Measurements from ENCODE around the gene CHADL.
"Not testable (repeated sequence)": the region's sequence is repeated elsewhere in the genome, so short reads cannot be mapped to it uniquely, and the experiment has no call there.

CHADL gene

GRCh38 chr22:41201141-41201540, 39.6 kb downstream of the CHADL start:
- H3K36me3 ChIP-seq (ENCODE audit: insufficient read depth, low read length), result no peaks in the 10 kb centered on the region
- no peaks in the 10 kb centered on the region for H3K4me1 ChIP-seq (ENCODE audit: insufficient read depth, low read length)

GRCh38 chr22:41198027-41198580, 42.6 kb downstream of the CHADL start:
- no peaks in the 10 kb centered on the region for H3K36me3 ChIP-seq (ENCODE audit: insufficient read depth, low read length)
- no peaks in the 10 kb centered on the region for H3K4me1 ChIP-seq (ENCODE audit: insufficient read depth, low read length)
- no peaks in the 10 kb centered on the region for H3K9me3 ChIP-seq (ENCODE audit: control insufficient read depth, insufficient read depth, low read length)
- H3K9ac ChIP-seq (ENCODE audit: low read depth, low read length), result peak overlapping the region; percentile 89

More at GRCh38 chr22:41201141-41201540, 39.6 kb downstream of the CHADL start:
- Histone ChIP-seq H3K9me3 (ENCODE audit: control insufficient read depth, insufficient read depth, low read length) (no peaks in the 10 kb centered on the region), H3K9ac (ENCODE audit: low read depth, low read length) (no peak overlapping the region)

- H3K9ac ChIP-seq (ENCODE audit: low read depth, low read length), result peak overlapping the region; percentile 89
- no peaks in the 10 kb centered on the region for H3K9me3 ChIP-seq (ENCODE audit: control insufficient read depth, insufficient read depth, low read length)
Measured at GRCh38 chr22:41197038-41197972, 43.4 kb downstream of the CHADL start.

GRCh38 chr22:41193829-41194228, 46.9 kb downstream of the CHADL start:
- Histone ChIP-seq H3K36me3 (ENCODE audit: insufficient read depth, low read length) (no peaks in the 10 kb centered on the region), H3K4me1 (ENCODE audit: insufficient read depth, low read length) (no peaks in the 10 kb centered on the region), H3K9ac (ENCODE audit: low read depth, low read length) (no peak overlapping the region), H3K9me3 (ENCODE audit: control insufficient read depth, insufficient read depth, low read length) (no peaks in the 10 kb centered on the region)

More at GRCh38 chr22:41197038-41197972, 43.4 kb downstream of the CHADL start:
- Histone ChIP-seq H3K36me3 (ENCODE audit: insufficient read depth, low read length) (no peaks in the 10 kb centered on the region), H3K4me1 (ENCODE audit: insufficient read depth, low read length) (no peaks in the 10 kb centered on the region)

GRCh38 chr22:41191467-41191866, 49.3 kb downstream of the CHADL start:
- no peaks in the 10 kb centered on the region for H3K36me3 ChIP-seq (ENCODE audit: insufficient read depth, low read length)
- H3K9me3 ChIP-seq (ENCODE audit: control insufficient read depth, insufficient read depth, low read length), result no peaks in the 10 kb centered on the region
- no peak overlapping the region for H3K9ac ChIP-seq (ENCODE audit: low read depth, low read length)
- H3K4me1 ChIP-seq (ENCODE audit: insufficient read depth, low read length), result no peaks in the 10 kb centered on the region

GRCh38 chr22:41184679-41185078, 56.1 kb downstream of the CHADL start:
- no peaks in the 10 kb centered on the region for H3K36me3 ChIP-seq (ENCODE audit: insufficient read depth, low read length)
- H3K9me3 ChIP-seq (ENCODE audit: control insufficient read depth, insufficient read depth, low read length), result no peaks in the 10 kb centered on the region
- H3K9ac ChIP-seq (ENCODE audit: low read depth, low read length), result no peak overlapping the region
- peaks cover 8% of the 10 kb centered on the region; the same call in 1 of the 2 replicates for H3K4me1 ChIP-seq (ENCODE audit: insufficient read depth, low read length)

- H3K4me1 ChIP-seq (ENCODE audit: insufficient read depth, low read length), result peaks cover 8% of the 10 kb centered on the region; the same call in 1 of the 2 replicates
- peaks cover 6% of the 10 kb centered on the region for H3K36me3 ChIP-seq (ENCODE audit: insufficient read depth, low read length)
- no peak overlapping the region for H3K9ac ChIP-seq (ENCODE audit: low read depth, low read length)
- no peaks in the 10 kb centered on the region for H3K9me3 ChIP-seq (ENCODE audit: control insufficient read depth, insufficient read depth, low read length)
Measured at GRCh38 chr22:41181349-41182241, 59.1 kb downstream of the CHADL start.

GRCh38 chr22:41180926-41181325, 59.8 kb downstream of the CHADL start:
- Histone ChIP-seq H3K9me3 (ENCODE audit: control insufficient read depth, insufficient read depth, low read length) (no peaks in the 10 kb centered on the region), H3K36me3 (ENCODE audit: insufficient read depth, low read length) (peaks cover 11% of the 10 kb centered on the region), H3K4me1 (ENCODE audit: insufficient read depth, low read length) (peaks cover 8% of the 10 kb centered on the region; the same call in 1 of the 2 replicates), H3K9ac (ENCODE audit: low read depth, low read length) (no peak overlapping the region)

- H3K36me3 ChIP-seq (ENCODE audit: insufficient read depth, low read length), result peaks cover 16% of the 10 kb centered on the region
- H3K9ac ChIP-seq (ENCODE audit: low read depth, low read length); H3K9me3 ChIP-seq (ENCODE audit: control insufficient read depth, insufficient read depth, low read length); H3K4me1 ChIP-seq (ENCODE audit: insufficient read depth, low read length): not testable (repeated sequence)
Measured at GRCh38 chr22:41180362-41180761, 60.4 kb downstream of the CHADL start.

All from ES-I3 (cell line).